GM10248 (cell line): ENCODE measurements around the gene PTPRG.

Source experiments
- CTCF ChIA-PET: fragments of 300-600 bp; sonication (Branson Sonifier 250); formaldehyde crosslinking; extraction: SDS; loops from one replicate; lab custom pipeline; 2021; ENCODE audit warnings: antibody characterized with exemption; lab: Yijun Ruan, JAX
- POLR2A ChIA-PET: fragments of 350-650 bp; sonication (Branson Sonifier 250); formaldehyde crosslinking; extraction: SDS; loops from one replicate; lab custom pipeline; 2020; ENCODE audit warnings: antibody characterized with exemption; lab: Yijun Ruan, JAX
- DNase-seq: peaks from one replicate; pipeline ENCODE4 v3.0.0; 2012; ENCODE audit errors: extremely low spot score
- TF ChIP-seq, protein P1 (sequence below): IDR thresholded peaks from 2 replicates; pipeline ENCODE4 v1.5.1; 2012; ENCODE audit warnings: mild to moderate bottlenecking, low read depth; ENCODE audit errors: extremely low read depth, missing control alignments, control extremely low read depth

Gene PTPRG

DNA sequence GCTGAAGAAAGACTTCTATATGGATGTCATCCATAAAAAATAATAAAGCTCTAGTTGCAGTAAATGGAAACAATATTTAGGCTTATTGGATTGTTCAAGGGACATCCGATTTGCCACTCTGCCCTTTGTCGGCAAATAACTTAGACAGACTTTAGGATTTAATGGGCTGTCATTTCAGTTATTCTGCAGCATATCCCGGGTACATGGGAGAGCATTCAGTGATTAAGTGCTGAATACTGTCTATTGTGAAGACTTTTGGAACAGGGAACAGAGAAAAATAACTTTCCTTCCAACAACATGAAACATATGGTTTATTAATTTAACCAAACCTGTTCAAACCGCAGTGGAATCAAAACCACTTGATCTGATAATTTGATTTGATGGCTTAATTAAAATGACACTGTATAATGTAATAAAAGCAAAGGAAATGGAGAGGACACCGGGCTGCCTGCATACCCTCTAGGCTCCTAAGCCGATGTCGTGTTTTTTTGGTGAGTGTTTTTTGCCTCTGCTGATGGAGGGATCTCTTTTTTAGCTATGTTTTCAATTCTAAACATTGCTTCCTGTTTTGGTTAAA, 612.7 kb downstream of the PTPRG start:
- ChIA-PET CTCF (interaction anchor here (0.9 kb wide), 1 partner anchor 14 kb away, joined by 3 read pairs; no protein-coding TSS in a partner anchor), POLR2A (no interaction called here)
- no peak for DNase-seq
- TF ChIP-seq, protein P1, sequence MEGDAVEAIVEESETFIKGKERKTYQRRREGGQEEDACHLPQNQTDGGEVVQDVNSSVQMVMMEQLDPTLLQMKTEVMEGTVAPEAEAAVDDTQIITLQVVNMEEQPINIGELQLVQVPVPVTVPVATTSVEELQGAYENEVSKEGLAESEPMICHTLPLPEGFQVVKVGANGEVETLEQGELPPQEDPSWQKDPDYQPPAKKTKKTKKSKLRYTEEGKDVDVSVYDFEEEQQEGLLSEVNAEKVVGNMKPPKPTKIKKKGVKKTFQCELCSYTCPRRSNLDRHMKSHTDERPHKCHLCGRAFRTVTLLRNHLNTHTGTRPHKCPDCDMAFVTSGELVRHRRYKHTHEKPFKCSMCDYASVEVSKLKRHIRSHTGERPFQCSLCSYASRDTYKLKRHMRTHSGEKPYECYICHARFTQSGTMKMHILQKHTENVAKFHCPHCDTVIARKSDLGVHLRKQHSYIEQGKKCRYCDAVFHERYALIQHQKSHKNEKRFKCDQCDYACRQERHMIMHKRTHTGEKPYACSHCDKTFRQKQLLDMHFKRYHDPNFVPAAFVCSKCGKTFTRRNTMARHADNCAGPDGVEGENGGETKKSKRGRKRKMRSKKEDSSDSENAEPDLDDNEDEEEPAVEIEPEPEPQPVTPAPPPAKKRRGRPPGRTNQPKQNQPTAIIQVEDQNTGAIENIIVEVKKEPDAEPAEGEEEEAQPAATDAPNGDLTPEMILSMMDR: no peak

DNA sequence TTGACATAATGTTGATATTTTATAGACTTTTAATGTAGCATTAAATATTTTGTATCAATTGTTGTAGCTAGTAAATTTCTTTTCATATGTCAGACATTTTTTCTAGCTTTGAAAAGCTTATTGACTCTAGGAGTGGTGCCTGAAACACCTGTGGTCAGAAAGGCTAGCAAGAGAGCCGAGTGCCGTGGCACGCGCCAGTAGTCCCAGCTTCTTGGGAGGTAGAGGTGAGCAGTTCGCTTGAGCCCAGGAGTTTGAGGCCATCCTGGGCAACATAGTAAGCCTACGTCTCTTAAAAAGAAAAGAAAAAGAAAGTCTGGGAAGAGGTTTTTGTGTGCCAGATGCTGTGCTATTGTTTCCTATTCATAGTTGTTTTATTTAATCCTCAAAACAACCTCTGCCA, 613.8 kb downstream of the PTPRG start:
- ChIA-PET CTCF (interaction anchor here (1.0 to 4.2 kb wide), 3 partner anchors 13 to 27 kb away, joined by 3 to 26 read pairs (median 4); no protein-coding TSS in a partner anchor), POLR2A (no interaction called here)
- DNase-seq: no peak
- TF ChIP-seq, protein P1: no peak

DNA sequence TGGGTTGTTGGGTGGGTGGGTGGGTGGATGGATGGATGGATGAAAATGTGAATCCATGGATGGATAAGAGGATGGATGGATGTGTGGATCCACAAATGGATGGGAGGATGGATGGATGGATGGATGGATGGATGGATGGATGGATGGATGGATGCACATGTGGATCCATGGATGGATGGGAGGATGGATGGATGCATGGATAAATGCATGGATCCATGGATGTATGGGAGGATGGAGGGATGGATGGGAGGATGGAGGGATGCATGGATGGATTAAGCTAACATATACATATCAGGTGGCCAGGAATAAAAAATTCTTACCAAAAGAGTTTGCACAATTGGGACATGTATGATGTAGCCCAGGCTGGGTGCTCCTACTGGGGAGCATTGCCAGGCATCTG, 616.7 kb downstream of the PTPRG start:
- no peak for DNase-seq
- ChIA-PET POLR2A (no interaction called here), CTCF (interaction anchor here (1.5 to 4.2 kb wide), 2 partner anchors 10 to 24 kb away, joined by 3 to 26 read pairs; no protein-coding TSS in a partner anchor)
- TF ChIP-seq, protein P1: no peak

DNA sequence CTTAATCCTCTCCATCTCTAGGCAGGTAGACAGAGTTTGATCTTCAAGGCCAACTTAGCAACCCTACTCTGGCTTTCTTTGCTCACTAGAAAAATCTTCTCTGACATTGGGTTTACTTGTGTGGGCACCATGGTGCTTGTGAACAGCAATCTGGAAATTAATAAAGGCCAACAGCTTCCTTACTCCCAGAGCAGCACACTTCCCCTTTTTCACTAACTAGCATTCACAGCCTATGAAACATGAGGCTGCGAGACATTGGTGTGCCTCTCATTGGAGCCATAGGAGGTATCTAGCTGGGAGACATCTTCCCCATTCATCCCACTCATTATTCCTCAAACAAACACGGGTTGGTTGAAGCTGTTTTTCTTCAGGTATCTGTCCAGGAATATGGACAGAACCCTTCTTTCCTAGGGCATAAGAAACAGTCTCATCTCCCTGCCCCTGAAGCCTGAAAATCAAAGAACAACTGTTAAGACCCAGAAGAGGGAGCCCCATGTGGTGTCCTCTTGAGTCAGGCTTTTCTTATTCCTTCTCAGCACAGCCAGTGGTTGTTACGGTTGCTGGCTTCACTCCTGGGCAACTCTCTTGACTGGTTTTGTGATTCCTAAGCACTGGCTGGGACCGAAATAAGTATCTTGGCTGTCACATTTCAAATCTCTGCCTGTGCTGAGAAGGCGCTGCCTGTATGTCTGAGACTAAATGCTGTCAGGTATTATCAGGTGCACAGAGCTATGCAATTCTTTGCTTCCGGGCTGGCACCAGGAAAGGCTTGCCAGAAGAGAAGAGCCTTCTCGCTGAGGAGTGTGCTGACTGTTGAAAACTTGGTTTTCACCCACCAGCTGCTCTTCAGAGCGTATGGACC, 617.6 kb downstream of the PTPRG start:
- POLR2A ChIA-PET: no interaction called here
- no peak for DNase-seq
- TF ChIP-seq, protein P1: no peak
- CTCF ChIA-PET: interaction anchor here (1.5 to 4.2 kb wide), 3 partner anchors 9 to 23 kb away, joined by 3 to 26 read pairs (median 16); no protein-coding TSS in a partner anchor

DNA sequence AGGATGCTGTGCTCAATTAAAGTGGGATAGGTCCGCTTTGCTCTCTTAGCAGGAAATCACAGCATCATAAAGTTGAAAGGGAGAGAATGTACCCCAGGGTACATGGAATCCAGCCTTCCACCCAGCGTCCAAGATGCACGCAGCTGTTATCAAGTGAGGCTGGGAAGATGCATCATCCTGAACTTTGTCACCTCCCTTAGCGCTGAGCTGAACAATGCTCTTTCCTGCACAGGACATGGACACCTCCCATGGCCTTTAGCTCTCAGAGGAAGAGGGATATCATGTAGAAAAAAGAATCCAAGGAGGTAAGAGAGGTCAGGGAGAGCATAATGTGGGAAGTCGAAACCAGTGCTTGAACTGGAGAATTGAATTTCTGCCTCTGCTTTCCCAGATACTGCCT, 619.1 kb downstream of the PTPRG start:
- TF ChIP-seq, protein P1: no peak
- ChIA-PET CTCF (interaction anchor here (2.4 kb wide), 1 partner anchor 8 kb away, joined by 16 read pairs; no protein-coding TSS in a partner anchor), POLR2A (no interaction called here)
- DNase-seq: no peak

DNA sequence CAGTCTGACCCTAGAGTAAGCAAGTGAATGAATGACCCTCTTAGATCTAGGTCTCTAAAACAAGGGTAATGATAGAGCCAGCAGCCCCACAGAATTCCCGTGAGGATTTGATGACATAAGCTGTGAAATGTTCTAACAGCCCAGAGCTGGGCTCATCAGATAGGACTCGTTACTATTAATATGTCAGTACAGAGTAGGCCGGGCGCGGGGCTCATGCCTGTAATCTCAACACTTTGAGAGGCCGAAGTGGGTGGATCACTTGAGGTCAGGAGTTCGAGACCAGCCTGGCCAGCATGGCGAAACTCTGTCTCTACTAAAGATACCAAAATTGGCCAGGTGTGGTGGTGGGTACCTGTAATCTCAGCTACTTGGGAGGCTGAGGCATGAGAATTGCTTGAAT, 621.7 kb downstream of the PTPRG start:
- DNase-seq: no peak
- POLR2A ChIA-PET: no interaction called here
- CTCF ChIA-PET: interaction anchor here (1.6 to 1.7 kb wide), 3 partner anchors 13 to 619 kb away, joined by 3 to 4 read pairs (median 4); no protein-coding TSS in a partner anchor

More for the DNA sequence above, 621.7 kb downstream of the PTPRG start:
- TF ChIP-seq, protein P1: no peak
